KMS-11 (cell line): ENCODE results near the gene PHACTR3.

Experiments
- H2AFZ ChIP-seq: fragments of 200-600 bp; sonication (generic); 2 replicates; pipeline ENCODE4 v1.6.1; 2016; ENCODE audit warnings: antibody characterized with exemption, mixed run types, low read depth
- H3K27ac ChIP-seq: fragments of 200-600 bp; sonication (generic); 2 replicates; pipeline ENCODE4 v1.6.1; 2016; ENCODE audit warnings: mild to moderate bottlenecking, mixed run types
- H3K27me3 ChIP-seq: fragments of 200-600 bp; sonication (generic); 2 replicates; pipeline ENCODE4 v1.6.1; 2017; ENCODE audit warnings: mild to moderate bottlenecking, low read depth, mixed run types, moderate library complexity; ENCODE audit not compliant: insufficient read depth
- H3K36me3 ChIP-seq: fragments of 200-600 bp; sonication (generic); 2 replicates; pipeline ENCODE4 v1.6.1; 2017; ENCODE audit warnings: mild to moderate bottlenecking, mixed run types; ENCODE audit not compliant: insufficient read depth
- H3K4me1 ChIP-seq: fragments of 200-600 bp; sonication (generic); 2 replicates; pipeline ENCODE4 v1.6.1; 2016; ENCODE audit warnings: mild to moderate bottlenecking, low read depth, mixed run types; ENCODE audit not compliant: poor library complexity, severe bottlenecking
- H3K4me2 ChIP-seq: fragments of 200-600 bp; sonication (generic); 2 replicates; pipeline ENCODE4 v1.7.0; 2016; ENCODE audit warnings: mild to moderate bottlenecking, mixed run types
- H3K4me3 ChIP-seq: fragments of 200-600 bp; sonication (generic); IDR thresholded peaks from 2 replicates; pipeline ENCODE4 v1.6.1; 2017; ENCODE audit warnings: low read depth, low read length, mixed read lengths; ENCODE audit not compliant: insufficient read depth
- H3K79me2 ChIP-seq: fragments of 200-600 bp; sonication (generic); 2 replicates; pipeline ENCODE4 v1.6.1; 2016; ENCODE audit warnings: low read depth, mixed run types; ENCODE audit not compliant: insufficient read depth
- H3K9ac ChIP-seq: fragments of 200-600 bp; sonication (generic); 2 replicates; pipeline ENCODE4 v1.6.1; 2016; ENCODE audit warnings: mild to moderate bottlenecking, mixed run types
- H4K20me1 ChIP-seq: fragments of 200-600 bp; sonication (generic); 2 replicates; pipeline ENCODE4 v1.6.1; 2016; ENCODE audit warnings: mild to moderate bottlenecking, mixed run types; ENCODE audit not compliant: insufficient read depth
- CTCF ChIP-seq: fragments of 200-600 bp; sonication (generic); conservative IDR thresholded peaks from 2 replicates; pipeline ENCODE4 v1.6.1; 2017; ENCODE audit warnings: low read depth, mild to moderate bottlenecking, antibody characterized with exemption, low read length, moderate library complexity, mixed read lengths

PHACTR3 gene

GRCh38 chr20:59631751-59632540 lies 27.6 kb downstream of the PHACTR3 start:
- H2AFZ ChIP-seq, result no peak overlapping the region
- no peak for TF ChIP-seq CTCF
- H3K4me3 ChIP-seq, result no peak overlapping the region
- peaks cover 20% of the 10 kb centered on the region; the same call in 1 of the 2 replicates for H3K27me3 ChIP-seq
- no peaks in the 10 kb centered on the region for H3K36me3 ChIP-seq
- no peak overlapping the region for H3K9ac ChIP-seq
- H3K79me2 ChIP-seq, result no peaks in the 10 kb centered on the region
- no peaks in the 10 kb centered on the region for H3K4me1 ChIP-seq
- H4K20me1 ChIP-seq, result no peaks in the 10 kb centered on the region
- no peak overlapping the region for H3K27ac ChIP-seq
- no peak overlapping the region for H3K4me2 ChIP-seq

DNA sequence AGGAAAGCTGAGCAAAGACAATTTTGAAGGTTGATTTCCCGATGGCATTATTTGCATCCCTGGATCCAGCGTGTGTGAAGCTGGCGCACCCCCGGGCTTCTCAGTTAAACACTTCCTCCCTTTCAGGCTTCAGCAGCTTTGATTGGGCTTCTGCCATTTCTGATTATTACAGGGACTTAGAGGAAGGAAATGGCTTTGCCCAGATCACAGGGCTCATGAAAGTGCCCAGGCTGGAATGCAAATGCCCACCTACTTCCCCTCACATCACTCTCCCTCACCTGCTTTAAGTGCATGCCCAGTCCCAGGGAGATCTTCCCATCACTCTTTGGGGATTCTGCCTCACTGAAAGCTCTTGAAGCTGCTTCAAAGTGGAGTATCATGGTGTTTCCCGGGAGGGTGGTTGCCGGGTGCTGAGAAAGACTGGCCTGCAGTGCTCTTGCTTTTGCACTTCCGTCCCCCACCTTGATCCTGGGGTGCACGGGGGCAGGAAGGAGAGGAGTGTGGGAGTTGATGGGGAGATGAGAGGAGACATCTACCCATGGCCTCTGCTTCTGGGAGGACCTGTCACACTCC lies 28.3 kb downstream of the PHACTR3 start:
- Histone ChIP-seq H4K20me1 (no peaks in the 10 kb centered on the region), H3K4me2 (no peak overlapping the region), H3K79me2 (no peaks in the 10 kb centered on the region), H3K27me3 (peaks cover 20% of the 10 kb centered on the region; the same call in 1 of the 2 replicates), H3K9ac (no peak overlapping the region), H2AFZ (no peak overlapping the region), H3K27ac (no peak overlapping the region), H3K36me3 (no peaks in the 10 kb centered on the region), H3K4me3 (no peak overlapping the region), H3K4me1 (no peaks in the 10 kb centered on the region)
- TF ChIP-seq CTCF, result no peak

DNA sequence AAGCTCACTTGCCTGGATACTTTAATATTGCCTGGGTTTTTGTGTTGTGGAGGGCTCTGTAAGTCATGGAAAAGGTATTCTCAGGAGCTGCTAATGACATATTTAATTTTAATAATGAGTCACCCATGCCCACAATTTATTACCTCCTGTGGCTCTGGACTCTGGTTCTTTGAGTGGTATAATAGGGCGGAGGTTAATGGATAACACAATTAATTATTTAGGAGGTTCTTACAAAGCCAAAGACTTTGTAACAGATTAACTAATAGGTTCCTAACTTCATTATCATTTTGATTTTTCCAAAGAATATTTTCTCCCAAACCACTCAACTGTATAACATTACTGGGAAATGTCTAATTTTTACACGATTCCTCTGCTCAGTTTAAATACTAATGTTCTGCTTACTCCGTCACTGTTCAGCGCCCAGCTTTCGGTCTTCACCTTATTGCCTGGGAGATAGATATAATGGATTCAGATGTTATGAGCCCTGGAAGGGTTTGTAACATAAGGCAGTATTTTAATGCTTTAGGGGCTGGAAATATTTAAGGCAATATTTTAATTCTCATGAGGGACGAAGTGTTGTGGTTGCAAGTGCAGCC lies 29.4 kb downstream of the PHACTR3 start:
- no peaks in the 10 kb centered on the region for H3K79me2 ChIP-seq
- H3K27ac ChIP-seq, result no peak overlapping the region
- no peaks in the 10 kb centered on the region for H3K36me3 ChIP-seq
- H3K9ac ChIP-seq, result no peak overlapping the region
- no peak overlapping the region for H2AFZ ChIP-seq
- H3K4me3 ChIP-seq, result no peak overlapping the region
- no peaks in the 10 kb centered on the region for H3K4me1 ChIP-seq
- peaks cover 11% of the 10 kb centered on the region; the same call in 1 of the 2 replicates for H3K27me3 ChIP-seq
- H3K4me2 ChIP-seq, result no peak overlapping the region
- H4K20me1 ChIP-seq, result no peaks in the 10 kb centered on the region
- no peak for TF ChIP-seq CTCF

- no peak overlapping the region for H3K9ac ChIP-seq
- no peak overlapping the region for H3K4me2 ChIP-seq
- no peaks in the 10 kb centered on the region for H3K36me3 ChIP-seq
- H3K79me2 ChIP-seq, result no peaks in the 10 kb centered on the region
- H4K20me1 ChIP-seq, result no peaks in the 10 kb centered on the region
- H2AFZ ChIP-seq, result no peak overlapping the region
- H3K27ac ChIP-seq, result no peak overlapping the region
- no peak for TF ChIP-seq CTCF
- H3K4me1 ChIP-seq, result no peaks in the 10 kb centered on the region
- H3K27me3 ChIP-seq, result peaks cover 6% of the 10 kb centered on the region; the same call in 1 of the 2 replicates
- H3K4me3 ChIP-seq, result no peak overlapping the region
Observed at GRCh38 chr20:59634435-59635005, 30.2 kb downstream of the PHACTR3 start.
